Fibroblast of lung (primary cell): ENCODE results near the gene ADAM23. TPM values are rescaled to one million over a fixed set of nuclear protein-coding genes. Genes with fewer than 3 reads are reported as not detected.
A peak's percentile ranks its signal among the peaks of the same experiment; 100 is the strongest.

Experiments used
- DNase-seq, 2 donors: peaks; one replicate each; pipeline versions ENCODE4 v3.0.0 to v3.0.0-alpha.2; 2010; ENCODE audit warnings: low read depth in 2 of 2
- H2AFZ ChIP-seq: 2 replicates; pipeline ENCODE4 v1.5.1; 2012; ENCODE audit warnings: low read length, control low read depth, inconsistent platforms
- H3K27ac ChIP-seq: 2 replicates; pipeline ENCODE4 v1.5.1; 2011; ENCODE audit warnings: low read length, control low read depth; ENCODE audit not compliant: insufficient read depth
- H3K27me3 ChIP-seq: 2 replicates; pipeline ENCODE4 v1.5.1; 2011; ENCODE audit warnings: mild to moderate bottlenecking, low read length; ENCODE audit not compliant: control insufficient read depth, insufficient read depth
- H3K36me3 ChIP-seq: 2 replicates; pipeline ENCODE4 v1.5.1; 2011; ENCODE audit warnings: low read length; ENCODE audit not compliant: control insufficient read depth, insufficient read depth
- H3K4me1 ChIP-seq: 2 replicates; pipeline ENCODE4 v1.5.1; 2011; ENCODE audit warnings: low read length; ENCODE audit not compliant: control insufficient read depth, insufficient read depth; ENCODE audit errors: extremely low read depth
- H3K4me2 ChIP-seq: 2 replicates; pipeline ENCODE4 v1.5.1; 2011; ENCODE audit warnings: low read length, control low read depth; ENCODE audit not compliant: insufficient read depth; ENCODE audit errors: extremely low read depth
- H3K4me3 ChIP-seq, 4 experiments: fragments of 200-600 bp in 1 of 4; sonication (generic) in 1 of 4; replicated peaks in 1 of 4; 2 replicates each; pipeline ENCODE4 v1.5.1; 2011 to 2016; ENCODE audit warnings: low read length in 4 of 4, low read depth in 3 of 4, mild to moderate bottlenecking in 3 of 4, control low read depth in 2 of 4, inconsistent platforms in 1 of 4, mixed read lengths in 1 of 4; ENCODE audit not compliant: insufficient read depth in 1 of 4; ENCODE audit errors: control extremely low read depth in 1 of 4
- H3K79me2 ChIP-seq: 2 replicates; pipeline ENCODE4 v1.5.1; 2012; ENCODE audit warnings: mild to moderate bottlenecking, low read length, inconsistent platforms; ENCODE audit not compliant: control insufficient read depth, insufficient read depth
- H3K9ac ChIP-seq: 2 replicates; pipeline ENCODE4 v1.5.1; 2011; ENCODE audit warnings: mild to moderate bottlenecking, low read length, control low read depth; ENCODE audit not compliant: insufficient read depth
- H3K9me3 ChIP-seq: 2 replicates; pipeline ENCODE4 v1.5.1; 2012; ENCODE audit warnings: low read depth, low read length; ENCODE audit not compliant: control insufficient read depth, insufficient read depth
- H4K20me1 ChIP-seq: 2 replicates; pipeline ENCODE4 v1.5.1; 2011; ENCODE audit warnings: low read length; ENCODE audit not compliant: control insufficient read depth, insufficient read depth; ENCODE audit errors: extremely low read depth
- CTCF ChIP-seq, 2 donors: IDR thresholded peaks in 1 of 2; conservative IDR thresholded peaks in 1 of 2; 1 replicate in 1 of 2; 2 replicates in 1 of 2; pipeline ENCODE4 v1.5.1; 2011 to 2012; ENCODE audit warnings: low read length in 2 of 2, control low read depth in 1 of 2, inconsistent platforms in 1 of 2, low read depth in 1 of 2, mild to moderate bottlenecking in 1 of 2
- EZH2 ChIP-seq: IDR thresholded peaks from 2 replicates; pipeline ENCODE4 v1.5.1; 2012; ENCODE audit warnings: low read length, control low read depth, mild to moderate bottlenecking; ENCODE audit errors: missing control alignments
- polyA plus RNA-seq, 2 donors: library from polyadenylated mRNA; depleted of rRNA in 1 of 2; stranded (reverse) in 1 of 2; unstranded in 1 of 2; fragments of >200 nt; gene quantifications; 2 replicates each; pipeline ENCODE4 v1.2.1, GENCODE V29; 2011 to 2012; ENCODE audit warnings: missing spikeins in 1 of 2
- total RNA-seq: library from RNA; depleted of rRNA; stranded (reverse); fragments of >200 nt; gene quantifications from 2 replicates; pipeline ENCODE4 v1.2.1, GENCODE V29; 2014

Gene ADAM23
- total and polyA plus RNA-seq, 2 donors (not counting 1 experiment from before 2014, with no cell fraction given) = 2.3 to 2.7 TPM

- TF ChIP-seq EZH2 = no peak
- no peak for TF ChIP-seq CTCF (conservative IDR thresholded peaks at IDR 0.05 in 1 of 2, IDR thresholded peaks at IDR 0.05 in 1 of 2; ENCODE audit: low read depth in 1 of 2, low read length in 2 of 2)
- H3K27me3 ChIP-seq = no peaks in the 10 kb centered on the region
- H3K9me3 ChIP-seq = no peaks in the 10 kb centered on the region
- H3K9ac ChIP-seq = no peak overlapping the region
- H3K36me3 ChIP-seq = no peaks in the 10 kb centered on the region
- H3K79me2 ChIP-seq = no peaks in the 10 kb centered on the region
- DNase-seq = no peak
- no peak overlapping the region for H3K27ac ChIP-seq
- H3K4me1 ChIP-seq = no peaks in the 10 kb centered on the region
- no peaks in the 10 kb centered on the region for H4K20me1 ChIP-seq
- H3K4me3 ChIP-seq = no peak overlapping the region
- H3K4me2 ChIP-seq = no peak overlapping the region
- no peak overlapping the region for H2AFZ ChIP-seq
Measured at GRCh38 chr2:206478340-206478739, 35.0 kb downstream of the ADAM23 start.

DNA sequence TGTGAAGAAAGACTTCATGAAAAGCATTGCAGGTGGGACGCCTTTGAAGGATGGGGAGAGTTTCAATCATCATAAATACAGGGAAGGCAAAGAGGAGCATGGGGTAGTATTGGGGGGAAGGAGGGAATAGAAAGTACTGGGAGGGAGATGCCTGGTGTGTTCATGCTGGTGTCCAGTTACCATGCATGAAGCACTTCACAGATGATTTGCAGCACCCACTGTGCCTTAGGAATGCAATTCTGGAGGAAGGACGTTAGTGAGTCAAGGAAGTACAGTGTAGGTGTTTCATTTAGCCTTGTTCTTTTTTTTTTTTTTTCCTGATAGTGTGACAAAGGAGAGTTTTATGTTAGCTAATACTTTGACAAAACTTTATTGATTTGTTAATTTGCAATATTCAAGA lies 36.8 kb downstream of the ADAM23 start:
- Histone ChIP-seq H3K4me1 (no peaks in the 10 kb centered on the region), H3K4me2 (no peak overlapping the region), H3K36me3 (no peaks in the 10 kb centered on the region), H3K4me3 (no peak overlapping the region), H3K27me3 (no peaks in the 10 kb centered on the region), H3K27ac (no peak overlapping the region), H4K20me1 (no peaks in the 10 kb centered on the region), H3K9me3 (no peaks in the 10 kb centered on the region), H2AFZ (no peak overlapping the region), H3K79me2 (no peaks in the 10 kb centered on the region), H3K9ac (no peak overlapping the region)
- TF ChIP-seq EZH2 = no peak
- no peak for TF ChIP-seq CTCF (conservative IDR thresholded peaks at IDR 0.05 in 1 of 2, IDR thresholded peaks at IDR 0.05 in 1 of 2; ENCODE audit: low read depth in 1 of 2, low read length in 2 of 2)
- peak in 1 of 2 donors; percentile 39 for DNase-seq

- Histone ChIP-seq H3K9me3 (no peaks in the 10 kb centered on the region), H3K4me2 (no peak overlapping the region), H4K20me1 (no peaks in the 10 kb centered on the region), H3K27ac (no peak overlapping the region), H3K9ac (no peak overlapping the region), H3K4me3 (no peak overlapping the region), H3K27me3 (no peaks in the 10 kb centered on the region), H3K36me3 (no peaks in the 10 kb centered on the region), H3K79me2 (no peaks in the 10 kb centered on the region), H3K4me1 (no peaks in the 10 kb centered on the region), H2AFZ (no peak overlapping the region)
- DNase-seq = no peak
- TF ChIP-seq EZH2 (no peak), CTCF (conservative IDR thresholded peaks at IDR 0.05 in 1 of 2, IDR thresholded peaks at IDR 0.05 in 1 of 2; ENCODE audit: low read depth in 1 of 2, low read length in 2 of 2) (no peak)
Measured at GRCh38 chr2:206480620-206481019, 37.3 kb downstream of the ADAM23 start.
